CD4-positive, CD25-positive, alpha-beta regulatory T cell (primary cell): ENCODE measurements around the gene ALG9. TPM values are rescaled to one million over a fixed set of nuclear protein-coding genes. Genes with fewer than 3 reads are reported as not detected.

Experiments
- ATAC-seq, 2 donors: fragments of 150-1000 bp; cut with Tn5 transposase; one replicate each; pipeline ENCODE4 v1.10.0; 2021; ENCODE audit warnings: low read depth in 2 of 2, moderate number of reproducible peaks in 2 of 2, moderate library complexity in 1 of 2
- DNase-seq, 3 donors: peaks; one replicate each; pipeline versions ENCODE4 v3.0.0 to v3.0.0-alpha.2; 2012 to 2022; ENCODE audit warnings: mixed read lengths in 1 of 3
- H3K27ac ChIP-seq: one replicate; pipeline ENCODE4 v1.7.0; 2013; ENCODE audit warnings: mild to moderate bottlenecking, low read length; ENCODE audit not compliant: insufficient read depth, poor library complexity, severe bottlenecking
- H3K27me3 ChIP-seq: one replicate; pipeline ENCODE4 v1.7.0; 2013; ENCODE audit warnings: low read length; ENCODE audit not compliant: control insufficient read depth, insufficient read depth
- H3K36me3 ChIP-seq: one replicate; pipeline ENCODE4 v1.7.0; 2013; ENCODE audit warnings: mild to moderate bottlenecking, low read length, moderate library complexity; ENCODE audit not compliant: control insufficient read depth, insufficient read depth
- H3K4me1 ChIP-seq: 2 replicates; pipeline ENCODE4 v1.7.0; 2013; ENCODE audit warnings: mild to moderate bottlenecking, low read length; ENCODE audit not compliant: insufficient read depth, control insufficient read depth, poor library complexity, severe bottlenecking
- H3K4me3 ChIP-seq: one replicate; pipeline ENCODE4 v1.7.0; 2013; ENCODE audit warnings: low read depth, mild to moderate bottlenecking, low read length, moderate library complexity
- H3K9me3 ChIP-seq, 2 experiments: 1 replicate in 1 of 2; 2 replicates in 1 of 2; pipeline ENCODE4 v1.7.0; 2013; ENCODE audit warnings: low read length in 2 of 2, mild to moderate bottlenecking in 1 of 2, moderate library complexity in 1 of 2; ENCODE audit not compliant: control insufficient read depth in 2 of 2
- H3K27ac Mint-ChIP-seq, 3 donors: one replicate each; pipeline ENCODE4 v1.8.0; 2020 to 2022; ENCODE audit warnings: mild to moderate bottlenecking in 3 of 3, mixed read lengths in 3 of 3, moderate library complexity in 2 of 3
- H3K27me3 Mint-ChIP-seq: one replicate; pipeline ENCODE4 v1.8.0; 2022; ENCODE audit warnings: mild to moderate bottlenecking, mixed read lengths
- H3K36me3 Mint-ChIP-seq: one replicate; pipeline ENCODE4 v1.8.0; 2020; ENCODE audit warnings: mixed read lengths
- H3K4me1 Mint-ChIP-seq, 4 donors: one replicate each; pipeline ENCODE4 v1.8.0; 2020 to 2022; ENCODE audit warnings: mixed read lengths in 4 of 4, mild to moderate bottlenecking in 1 of 4
- H3K4me3 Mint-ChIP-seq, 4 donors: one replicate each; pipeline ENCODE4 v1.8.0; 2020 to 2022; ENCODE audit warnings: mild to moderate bottlenecking in 4 of 4, mixed read lengths in 4 of 4, moderate library complexity in 3 of 4
- H3K9me3 Mint-ChIP-seq, 7 donors: one replicate each; pipeline ENCODE4 v1.8.0; 2020 to 2022; ENCODE audit warnings: mixed read lengths in 7 of 7, mild to moderate bottlenecking in 3 of 7, moderate library complexity in 2 of 7
- polyA plus RNA-seq, 4 donors: library from polyadenylated mRNA; unstranded; fragments of 300-500 nt; fragmentation: Illumina TruSeq; gene quantifications; one replicate each; pipeline ENCODE4 v1.2.3, GENCODE V29; 2021
- total RNA-seq: library from RNA; stranded (reverse); gene quantifications from one replicate; pipeline ENCODE4 v1.2.3, GENCODE V29; 2022

The ALG9 gene
- total and polyA plus RNA-seq, 5 donors from 2014 or later = 13.9 to 30.6 (median 16.8) TPM

GRCh38 chr11:111829185-111829968 is 42.0 kb downstream of the ALG9 start:
- Mint-ChIP-seq H3K4me3 (no peak overlapping the region), H3K9me3 (no peaks in the 10 kb centered on the region), H3K4me1 (peaks cover 0 to 22% (median 0%) of the 10 kb centered on the region in 4 donors), H3K36me3 (peaks cover 47% of the 10 kb centered on the region), H3K27ac (no peak overlapping the region), H3K27me3 (no peaks in the 10 kb centered on the region)
- H3K9me3 ChIP-seq = no peaks in the 10 kb centered on the region
- ATAC-seq = no peak
- H3K27ac ChIP-seq = no peak overlapping the region
- H3K4me3 ChIP-seq = no peak overlapping the region
- H3K36me3 ChIP-seq = peaks cover 14% of the 10 kb centered on the region
- DNase-seq = peak in 1 of 3 donors; percentile 7
- H3K27me3 ChIP-seq = no peaks in the 10 kb centered on the region
- H3K4me1 ChIP-seq = no peaks in the 10 kb centered on the region

- H3K27ac Mint-ChIP-seq = peak overlapping the region in 2 of 3 donors; percentile 20 to 74
- ATAC-seq (no peak), DNase-seq (no peak)
- peaks cover 43% of the 10 kb centered on the region for H3K36me3 Mint-ChIP-seq
- H3K9me3 Mint-ChIP-seq = no peaks in the 10 kb centered on the region
- H3K4me1 ChIP-seq = no peaks in the 10 kb centered on the region
- H3K9me3 ChIP-seq = no peaks in the 10 kb centered on the region
- H3K27me3 ChIP-seq = no peaks in the 10 kb centered on the region
- H3K4me3 Mint-ChIP-seq = no peak overlapping the region
- peaks cover 0 to 22% (median 0%) of the 10 kb centered on the region in 4 donors for H3K4me1 Mint-ChIP-seq
- H3K4me3 ChIP-seq = no peak overlapping the region
- no peaks in the 10 kb centered on the region for H3K27me3 Mint-ChIP-seq
- H3K27ac ChIP-seq = no peak overlapping the region
- peaks cover 8% of the 10 kb centered on the region for H3K36me3 ChIP-seq
Measured at GRCh38 chr11:111826322-111826950, 44.9 kb downstream of the ALG9 start.

GRCh38 chr11:111823629-111824028 is 47.8 kb downstream of the ALG9 start:
- peaks cover 0 to 6% (median under 1%) of the 10 kb centered on the region in 4 donors for H3K4me1 Mint-ChIP-seq
- no peak overlapping the region for H3K27ac ChIP-seq
- H3K36me3 ChIP-seq = peaks cover 6% of the 10 kb centered on the region
- H3K9me3 ChIP-seq = no peaks in the 10 kb centered on the region
- H3K9me3 Mint-ChIP-seq = no peaks in the 10 kb centered on the region
- no peaks in the 10 kb centered on the region for H3K4me1 ChIP-seq
- H3K27me3 Mint-ChIP-seq = no peaks in the 10 kb centered on the region
- DNase-seq = no peak
- no peak overlapping the region for H3K27ac Mint-ChIP-seq
- ATAC-seq = no peak
- no peaks in the 10 kb centered on the region for H3K27me3 ChIP-seq
- peaks cover 31% of the 10 kb centered on the region for H3K36me3 Mint-ChIP-seq
- no peak overlapping the region for H3K4me3 Mint-ChIP-seq
- H3K4me3 ChIP-seq = no peak overlapping the region

- Mint-ChIP-seq H3K27me3 (no peaks in the 10 kb centered on the region), H3K4me3 (no peak overlapping the region), H3K9me3 (no peaks in the 10 kb centered on the region), H3K27ac (no peak overlapping the region), H3K36me3 (peaks cover 28% of the 10 kb centered on the region), H3K4me1 (peaks cover 0 to 6% (median under 1%) of the 10 kb centered on the region in 4 donors)
- peaks cover 4% of the 10 kb centered on the region for H3K36me3 ChIP-seq
- H3K9me3 ChIP-seq = no peaks in the 10 kb centered on the region
- H3K4me3 ChIP-seq = no peak overlapping the region
- DNase-seq (no peak), ATAC-seq (no peak)
- no peaks in the 10 kb centered on the region for H3K27me3 ChIP-seq
- no peaks in the 10 kb centered on the region for H3K4me1 ChIP-seq
- no peak overlapping the region for H3K27ac ChIP-seq
Measured at GRCh38 chr11:111823131-111823530, 48.2 kb downstream of the ALG9 start.

GRCh38 chr11:111819829-111820237 is 51.5 kb downstream of the ALG9 start:
- no peaks in the 10 kb centered on the region for H3K4me1 ChIP-seq
- H3K4me1 Mint-ChIP-seq = peaks cover 0 to 5% (median under 1%) of the 10 kb centered on the region in 4 donors
- H3K36me3 Mint-ChIP-seq = peaks cover 19% of the 10 kb centered on the region
- no peak overlapping the region for H3K4me3 Mint-ChIP-seq
- H3K27ac ChIP-seq = no peak overlapping the region
- DNase-seq (no peak), ATAC-seq (no peak)
- H3K9me3 Mint-ChIP-seq = no peaks in the 10 kb centered on the region
- no peaks in the 10 kb centered on the region for H3K27me3 ChIP-seq
- no peak overlapping the region for H3K4me3 ChIP-seq
- H3K27ac Mint-ChIP-seq = no peak overlapping the region
- no peaks in the 10 kb centered on the region for H3K27me3 Mint-ChIP-seq
- H3K9me3 ChIP-seq = no peaks in the 10 kb centered on the region
- no peaks in the 10 kb centered on the region for H3K36me3 ChIP-seq

GRCh38 chr11:111819161-111819828 is 52.1 kb downstream of the ALG9 start:
- H3K9me3 Mint-ChIP-seq = no peaks in the 10 kb centered on the region
- H3K4me1 ChIP-seq = no peaks in the 10 kb centered on the region
- H3K4me3 Mint-ChIP-seq = no peak overlapping the region
- ATAC-seq (no peak), DNase-seq (no peak)
- H3K4me3 ChIP-seq = no peak overlapping the region
- peaks cover 19% of the 10 kb centered on the region for H3K36me3 Mint-ChIP-seq
- no peaks in the 10 kb centered on the region for H3K9me3 ChIP-seq
- peaks cover 0 to 5% (median 3%) of the 10 kb centered on the region in 4 donors for H3K4me1 Mint-ChIP-seq
- H3K27me3 ChIP-seq = no peaks in the 10 kb centered on the region
- H3K36me3 ChIP-seq = no peaks in the 10 kb centered on the region
- peak overlapping the region in 1 of 3 donors; percentile 9 for H3K27ac Mint-ChIP-seq
- H3K27ac ChIP-seq = no peak overlapping the region
- no peaks in the 10 kb centered on the region for H3K27me3 Mint-ChIP-seq

GRCh38 chr11:111815489-111815888 is 55.9 kb downstream of the ALG9 start:
- Histone ChIP-seq H3K27ac (no peak overlapping the region), H3K9me3 (no peaks in the 10 kb centered on the region), H3K27me3 (no peaks in the 10 kb centered on the region), H3K36me3 (no peaks in the 10 kb centered on the region), H3K4me1 (no peaks in the 10 kb centered on the region), H3K4me3 (no peak overlapping the region)
- H3K4me3 Mint-ChIP-seq = no peak overlapping the region
- H3K27ac Mint-ChIP-seq = peak overlapping the region in 2 of 3 donors; percentile 8 to 52
- peak in 1 of 3 donors; percentile 7 for DNase-seq
- H3K27me3 Mint-ChIP-seq = no peaks in the 10 kb centered on the region
- no peaks in the 10 kb centered on the region for H3K9me3 Mint-ChIP-seq
- H3K36me3 Mint-ChIP-seq = peaks cover 17% of the 10 kb centered on the region
- peaks cover 5 to 13% (median 9%) of the 10 kb centered on the region in 4 donors for H3K4me1 Mint-ChIP-seq
- ATAC-seq = no peak
